Neural cell (in vitro differentiated cells): ENCODE measurements around the gene LAMA5. TPM values are rescaled to one million over a fixed set of nuclear protein-coding genes. Genes with fewer than 3 reads are reported as not detected.

Source experiments
- H2AFZ ChIP-seq: fragments of 200-600, 300-800 bp; sonication (generic), shearing (Covaris generic); 2 replicates; pipeline ENCODE4 v1.6.0; 2014; ENCODE audit warnings: low read depth, mild to moderate bottlenecking, antibody characterized with exemption, low read length, moderate library complexity
- H3F3A ChIP-seq: fragments of 200-600 bp; shearing (Covaris generic); 2 replicates; pipeline ENCODE4 v1.6.1; 2016; ENCODE audit warnings: mild to moderate bottlenecking, moderate library complexity, mixed read lengths, antibody characterized with exemption, low read length; ENCODE audit not compliant: insufficient read depth, poor library complexity, severe bottlenecking
- H3K27ac ChIP-seq: fragments of 200-600, 300-800 bp; sonication (generic), shearing (Covaris generic); 2 replicates; pipeline ENCODE4 v1.5.1; 2014; ENCODE audit warnings: mild to moderate bottlenecking, low read length, moderate library complexity
- H3K27me3 ChIP-seq: fragments of 300-800, 200-600 bp; sonication (generic), shearing (Covaris generic); 2 replicates; pipeline ENCODE4 v1.6.0; 2014; ENCODE audit warnings: mild to moderate bottlenecking, low read depth, low read length, moderate library complexity; ENCODE audit not compliant: insufficient read depth
- H3K36me3 ChIP-seq: fragments of 300-800, 200-600 bp; sonication (generic), shearing (Covaris generic); 2 replicates; pipeline ENCODE4 v1.5.1; 2014; ENCODE audit warnings: mild to moderate bottlenecking, antibody characterized with exemption, low read length, moderate library complexity; ENCODE audit not compliant: insufficient read depth
- H3K4me2 ChIP-seq: fragments of 300-800, 200-600 bp; sonication (generic), shearing (Covaris generic); 2 replicates; pipeline ENCODE4 v1.6.0; 2014; ENCODE audit warnings: mild to moderate bottlenecking, low read length
- H3K4me3 ChIP-seq: fragments of 300-800, 200-600 bp; sonication (generic), shearing (Covaris generic); 2 replicates; pipeline ENCODE4 v1.5.1; 2014; ENCODE audit warnings: mild to moderate bottlenecking, low read length, moderate library complexity
- H3K79me2 ChIP-seq: fragments of 200-600 bp; shearing (Covaris generic); replicated peaks from 2 replicates; pipeline ENCODE4 v1.6.0; 2014; ENCODE audit warnings: mild to moderate bottlenecking, low read length, moderate library complexity; ENCODE audit not compliant: insufficient read depth
- H3K9ac ChIP-seq: fragments of 300-800, 200-600 bp; sonication (generic), shearing (Covaris generic); 2 replicates; pipeline ENCODE4 v1.6.1; 2016; ENCODE audit warnings: mild to moderate bottlenecking, low read length, mixed read lengths
- H3K9me2 ChIP-seq: fragments of 200-600 bp; shearing (Covaris generic); 2 replicates; pipeline ENCODE4 v1.6.1; 2016; ENCODE audit warnings: mild to moderate bottlenecking, low read length, mixed read lengths; ENCODE audit not compliant: insufficient read depth
- H3K9me3 ChIP-seq: fragments of 200-600, 300-800 bp; sonication (generic), shearing (Covaris generic); 2 replicates; pipeline ENCODE4 v1.6.1; 2016; ENCODE audit warnings: mild to moderate bottlenecking, mixed run types, low read length, moderate library complexity, mixed read lengths
- H4K20me1 ChIP-seq: fragments of 200-600 bp; shearing (Covaris generic); 2 replicates; pipeline ENCODE4 v1.6.1; 2016; ENCODE audit warnings: mild to moderate bottlenecking, mixed run types; ENCODE audit not compliant: insufficient read depth
- CTCF ChIP-seq: fragments of 450-650 bp; IDR thresholded peaks from 2 replicates; pipeline ENCODE4 v1.5.1; 2014; ENCODE audit warnings: antibody characterized with exemption, mild to moderate bottlenecking, moderate library complexity; ENCODE audit not compliant: poor library complexity, severe bottlenecking
- EP300 ChIP-seq: fragments of 450-650 bp; conservative IDR thresholded peaks from 2 replicates; pipeline ENCODE4 v1.6.1; 2014; ENCODE audit warnings: antibody characterized with exemption, mild to moderate bottlenecking, moderate library complexity; ENCODE audit not compliant: poor library complexity, severe bottlenecking
- EZH2 ChIP-seq: fragments of 200-600, 300-800 bp; shearing (Covaris generic), sonication (generic); IDR thresholded peaks from 2 replicates; pipeline ENCODE4 v1.6.1; 2014; ENCODE audit warnings: antibody characterized with exemption, low read length, borderline replicate concordance, mild to moderate bottlenecking; ENCODE audit not compliant: insufficient read depth, poor library complexity, severe bottlenecking
- MXI1 ChIP-seq: fragments of 450-650 bp; conservative IDR thresholded peaks from 2 replicates; pipeline ENCODE4 v1.6.1; 2014; ENCODE audit warnings: antibody characterized with exemption, mild to moderate bottlenecking; ENCODE audit not compliant: poor library complexity, severe bottlenecking
- POLR2AphosphoS5 ChIP-seq: IDR thresholded peaks from 2 replicates; pipeline ENCODE4 v1.6.1; 2012
- RAD21 ChIP-seq: fragments of 450-650 bp; conservative IDR thresholded peaks from 2 replicates; pipeline ENCODE4 v1.6.1; 2014; ENCODE audit warnings: antibody characterized with exemption, mild to moderate bottlenecking, moderate library complexity
- REST ChIP-seq: IDR thresholded peaks from 2 replicates; pipeline ENCODE4 v1.6.1; 2012; ENCODE audit warnings: borderline replicate concordance
- SMC3 ChIP-seq: fragments of 450-650 bp; conservative IDR thresholded peaks from 2 replicates; pipeline ENCODE4 v1.6.1; 2014; ENCODE audit warnings: antibody characterized with exemption, mild to moderate bottlenecking, moderate library complexity; ENCODE audit not compliant: poor library complexity
- TAF1 ChIP-seq: IDR thresholded peaks from 2 replicates; pipeline ENCODE4 v1.6.1; 2012; ENCODE audit warnings: low read depth
- polyA plus RNA-seq: library from polyadenylated mRNA; depleted of rRNA; stranded (reverse); fragments of >200 nt; gene quantifications from 2 replicates; pipeline ENCODE4 v1.2.3, GENCODE V29; 2014

LAMA5 gene
- polyA plus RNA-seq, 1 donor from 2014 or later, result 27.2 TPM

- no peak overlapping the region for H3K4me2 ChIP-seq
- H3K27me3 ChIP-seq, result no peaks in the 10 kb centered on the region
- no peaks in the 10 kb centered on the region for H3F3A ChIP-seq
- H3K27ac ChIP-seq, result no peak overlapping the region
- TF ChIP-seq RAD21 (no peak), POLR2AphosphoS5 (no peak), SMC3 (no peak), TAF1 (no peak), CTCF (no peak), EP300 (no peak), MXI1 (no peak), EZH2 (no peak), REST (no peak)
- no peaks in the 10 kb centered on the region for H3K36me3 ChIP-seq
- H3K9me2 ChIP-seq, result no peaks in the 10 kb centered on the region
- no peaks in the 10 kb centered on the region for H3K9me3 ChIP-seq
- no peak overlapping the region for H3K4me3 ChIP-seq
- no peak overlapping the region for H3K9ac ChIP-seq
- H2AFZ ChIP-seq, result no peak overlapping the region
- no peaks in the 10 kb centered on the region for H3K79me2 ChIP-seq
- no peaks in the 10 kb centered on the region for H4K20me1 ChIP-seq
These were observed 5.1 kb downstream of the LAMA5 start for GRCh38 chr20:62361799-62362589.

DNA sequence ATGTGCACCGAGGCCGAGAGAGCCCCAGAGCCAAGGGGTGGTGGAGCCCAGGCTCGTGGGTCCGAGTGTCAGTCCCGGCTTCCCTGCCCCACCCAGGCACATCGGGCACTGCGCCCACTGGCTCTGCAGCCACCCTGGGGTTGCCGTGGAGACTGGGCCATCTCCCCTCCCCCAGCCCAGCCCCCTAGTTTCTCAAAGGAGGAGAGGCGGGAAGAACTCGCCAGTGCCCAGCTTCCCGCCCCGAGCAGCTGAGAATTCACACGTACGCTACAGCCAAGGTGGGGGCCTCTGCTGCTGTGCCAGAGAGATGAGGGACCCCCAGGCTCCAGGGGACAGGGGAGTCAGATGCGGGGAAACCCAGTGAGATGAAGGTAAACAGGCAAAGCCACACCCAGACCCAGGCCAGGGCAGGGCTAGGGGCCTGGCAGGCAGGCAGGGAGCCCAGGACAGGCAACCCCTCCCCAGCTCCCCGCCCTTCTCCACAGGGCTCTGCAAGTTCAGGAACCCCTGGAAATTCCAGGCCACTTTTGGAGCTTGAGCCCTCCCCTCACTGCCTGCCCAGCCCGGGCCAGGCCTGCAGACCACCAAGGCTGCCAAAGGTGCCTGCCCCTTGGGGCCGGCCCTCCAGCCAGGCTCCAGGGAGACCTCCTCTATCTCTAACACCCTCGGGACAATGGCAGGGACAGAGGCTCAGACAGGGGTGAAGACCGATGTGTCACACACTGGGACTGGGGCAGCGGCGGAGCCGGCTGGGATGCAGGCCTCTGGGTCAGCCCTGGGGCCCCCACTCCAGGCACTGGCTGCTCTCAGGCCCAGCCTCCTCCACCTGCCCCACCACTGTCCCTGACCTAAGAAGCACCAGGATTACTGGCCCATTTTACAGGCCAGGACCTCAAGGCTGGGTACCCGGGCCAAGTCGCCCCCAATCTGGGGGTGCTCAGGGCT is 6.0 kb downstream of the LAMA5 start:
- Histone ChIP-seq H3K79me2 (no peaks in the 10 kb centered on the region), H3F3A (no peaks in the 10 kb centered on the region), H3K9me3 (no peaks in the 10 kb centered on the region), H3K9me2 (no peaks in the 10 kb centered on the region), H2AFZ (no peak overlapping the region), H3K4me3 (no peak overlapping the region), H3K27ac (no peak overlapping the region), H3K27me3 (no peaks in the 10 kb centered on the region), H3K36me3 (no peaks in the 10 kb centered on the region), H4K20me1 (no peaks in the 10 kb centered on the region), H3K9ac (no peak overlapping the region), H3K4me2 (no peak overlapping the region)
- no peak for TF ChIP-seq EP300
- no peak for TF ChIP-seq EZH2
- TF ChIP-seq CTCF, result no peak
- TF ChIP-seq TAF1, result no peak
- no peak for TF ChIP-seq POLR2AphosphoS5
- TF ChIP-seq MXI1, result no peak
- no peak for TF ChIP-seq SMC3
- no peak for TF ChIP-seq RAD21
- no peak for TF ChIP-seq REST
